CD14-positive monocyte (primary cell): ENCODE data around the gene FAM234A. TPM values are rescaled to one million over a fixed set of nuclear protein-coding genes. Genes with fewer than 3 reads are reported as not detected.

Experiments
- DNase-seq, 3 donors: peaks; one replicate each; pipeline ENCODE4 v3.0.0-alpha.2; 2011 to 2022
- H2AFZ ChIP-seq: 2 replicates; pipeline ENCODE4 v1.6.0; 2012; ENCODE audit warnings: mild to moderate bottlenecking, low read depth, low read length, inconsistent platforms; ENCODE audit not compliant: insufficient read depth, poor library complexity, severe bottlenecking
- H3K27ac ChIP-seq, 2 donors: 1 replicate in 1 of 2; 2 replicates in 1 of 2; pipeline ENCODE4 v1.5.1; 2012 to 2013; ENCODE audit warnings: low read length in 2 of 2, control low read depth in 1 of 2, inconsistent platforms in 1 of 2, low read depth in 1 of 2, mild to moderate bottlenecking in 1 of 2
- H3K27me3 ChIP-seq, 2 donors: one replicate each; pipeline versions ENCODE4 v1.6.0 to v1.6.1; 2011 to 2013; ENCODE audit warnings: low read length in 2 of 2; ENCODE audit not compliant: control insufficient read depth in 2 of 2, insufficient read depth in 2 of 2
- H3K36me3 ChIP-seq, 2 donors: replicated peaks in 1 of 2; 1 replicate in 1 of 2; 2 replicates in 1 of 2; pipeline versions ENCODE4 v1.5.1 to v1.6.1; 2012 to 2013; ENCODE audit warnings: low read length in 2 of 2, control low read depth in 1 of 2, inconsistent platforms in 1 of 2, mild to moderate bottlenecking in 1 of 2; ENCODE audit not compliant: insufficient read depth in 2 of 2, control insufficient read depth in 1 of 2
- H3K4me1 ChIP-seq, 2 donors: 1 replicate in 1 of 2; 2 replicates in 1 of 2; pipeline versions ENCODE4 v1.5.1 to v1.6.1; 2012 to 2013; ENCODE audit warnings: low read length in 2 of 2, control low read depth in 1 of 2, inconsistent platforms in 1 of 2, mild to moderate bottlenecking in 1 of 2, moderate library complexity in 1 of 2; ENCODE audit not compliant: insufficient read depth in 2 of 2, control insufficient read depth in 1 of 2
- H3K4me2 ChIP-seq: replicated peaks from 2 replicates; pipeline ENCODE3; 2012; ENCODE audit warnings: low read length, moderate library complexity, mild to moderate bottlenecking; ENCODE audit not compliant: poor library complexity, severe bottlenecking; ENCODE audit errors: extremely low read depth
- H3K4me3 ChIP-seq, 3 experiments: fragments of 200-600 bp in 1 of 3; sonication (generic) in 1 of 3; replicated peaks in 1 of 3; 1 replicate in 2 of 3; 2 replicates in 1 of 3; pipeline ENCODE4 v1.5.1; 2011 to 2013; ENCODE audit warnings: low read length in 3 of 3, mild to moderate bottlenecking in 3 of 3, control low read depth in 2 of 3, low read depth in 2 of 3, inconsistent platforms in 1 of 3, moderate library complexity in 1 of 3
- H3K79me2 ChIP-seq: 2 replicates; pipeline ENCODE4 v1.6.0; 2012; ENCODE audit warnings: mild to moderate bottlenecking, control low read depth, inconsistent platforms, low read length, moderate library complexity; ENCODE audit not compliant: insufficient read depth
- H3K9ac ChIP-seq: 2 replicates; pipeline ENCODE4 v1.6.0; 2017; ENCODE audit warnings: low read length, mild to moderate bottlenecking; ENCODE audit not compliant: insufficient read depth, poor library complexity, severe bottlenecking
- H3K9me3 ChIP-seq, 2 donors: replicated peaks in 1 of 2; 1 replicate in 1 of 2; 2 replicates in 1 of 2; pipeline versions ENCODE4 v1.5.1 to v1.6.1; 2012 to 2013; ENCODE audit warnings: low read length in 2 of 2, control low read depth in 1 of 2; ENCODE audit not compliant: control insufficient read depth in 1 of 2, insufficient read depth in 1 of 2
- H4K20me1 ChIP-seq: 2 replicates; pipeline ENCODE4 v1.6.0; 2012; ENCODE audit warnings: mild to moderate bottlenecking, low read length, control low read depth, moderate library complexity; ENCODE audit not compliant: insufficient read depth
- H3K27ac Mint-ChIP-seq, 7 donors: one replicate each; pipeline ENCODE4 v1.8.0; 2020; ENCODE audit warnings: mild to moderate bottlenecking in 7 of 7, mixed read lengths in 7 of 7, moderate library complexity in 6 of 7, inconsistent platforms in 2 of 7
- H3K27me3 Mint-ChIP-seq, 3 donors: one replicate each; pipeline ENCODE4 v1.8.0; 2021 to 2022; ENCODE audit warnings: low read depth in 3 of 3, mild to moderate bottlenecking in 3 of 3, mixed read lengths in 3 of 3, moderate library complexity in 3 of 3, inconsistent platforms in 1 of 3
- H3K36me3 Mint-ChIP-seq, 2 donors: one replicate each; pipeline ENCODE4 v1.8.0; 2020; ENCODE audit warnings: mixed read lengths in 2 of 2, inconsistent platforms in 1 of 2, mild to moderate bottlenecking in 1 of 2
- H3K4me1 Mint-ChIP-seq: one replicate; pipeline ENCODE4 v1.8.0; 2020; ENCODE audit warnings: mild to moderate bottlenecking, mixed read lengths
- H3K4me3 Mint-ChIP-seq, 2 donors: one replicate each; pipeline ENCODE4 v1.8.0; 2020; ENCODE audit warnings: mild to moderate bottlenecking in 2 of 2, mixed read lengths in 2 of 2, moderate library complexity in 1 of 2
- H3K9me3 Mint-ChIP-seq, 7 donors: one replicate each; pipeline ENCODE4 v1.8.0; 2020 to 2022; ENCODE audit warnings: mixed read lengths in 7 of 7, mild to moderate bottlenecking in 6 of 7, moderate library complexity in 6 of 7, inconsistent platforms in 2 of 7
- WGBS: methylation state at CpG from one replicate; pipeline ENCODE4 v1.1.5; 2013; ENCODE audit warnings: missing lambda C conversion rate; ENCODE audit not compliant: insufficient coverage; 5-methylcytosine and 5-hydroxymethylcytosine counted together
- intact Hi-C, 2 donors: fragments of 100-400 bp; cut with micrococcal nuclease; formaldehyde crosslinking; loops; one replicate each; pipeline versions ENCODE4 v1.15.0 to v1.15.1; 2023
- polyA plus RNA-seq, 3 donors: library from polyadenylated mRNA; depleted of rRNA in 1 of 3; unstranded in 2 of 3; stranded (reverse) in 1 of 3; fragments of 300-500 nt in 2 of 3; fragments of >200 nt in 1 of 3; fragmentation: Illumina TruSeq in 2 of 3; gene quantifications; 1 replicate in 2 of 3; 2 replicates in 1 of 3; pipeline ENCODE4 v1.2.3, GENCODE V29; 2012 to 2021
- TF ChIP-seq, protein P1 (sequence below): fragments of 200-600 bp; IDR thresholded peaks from one replicate; pipeline ENCODE4 v1.8.0; 2022; ENCODE audit warnings: antibody characterized with exemption, mild to moderate bottlenecking

Gene FAM234A
- polyA plus RNA-seq, 3 donors, result 22.5 to 40.4 (median 25.1) TPM

DNA sequence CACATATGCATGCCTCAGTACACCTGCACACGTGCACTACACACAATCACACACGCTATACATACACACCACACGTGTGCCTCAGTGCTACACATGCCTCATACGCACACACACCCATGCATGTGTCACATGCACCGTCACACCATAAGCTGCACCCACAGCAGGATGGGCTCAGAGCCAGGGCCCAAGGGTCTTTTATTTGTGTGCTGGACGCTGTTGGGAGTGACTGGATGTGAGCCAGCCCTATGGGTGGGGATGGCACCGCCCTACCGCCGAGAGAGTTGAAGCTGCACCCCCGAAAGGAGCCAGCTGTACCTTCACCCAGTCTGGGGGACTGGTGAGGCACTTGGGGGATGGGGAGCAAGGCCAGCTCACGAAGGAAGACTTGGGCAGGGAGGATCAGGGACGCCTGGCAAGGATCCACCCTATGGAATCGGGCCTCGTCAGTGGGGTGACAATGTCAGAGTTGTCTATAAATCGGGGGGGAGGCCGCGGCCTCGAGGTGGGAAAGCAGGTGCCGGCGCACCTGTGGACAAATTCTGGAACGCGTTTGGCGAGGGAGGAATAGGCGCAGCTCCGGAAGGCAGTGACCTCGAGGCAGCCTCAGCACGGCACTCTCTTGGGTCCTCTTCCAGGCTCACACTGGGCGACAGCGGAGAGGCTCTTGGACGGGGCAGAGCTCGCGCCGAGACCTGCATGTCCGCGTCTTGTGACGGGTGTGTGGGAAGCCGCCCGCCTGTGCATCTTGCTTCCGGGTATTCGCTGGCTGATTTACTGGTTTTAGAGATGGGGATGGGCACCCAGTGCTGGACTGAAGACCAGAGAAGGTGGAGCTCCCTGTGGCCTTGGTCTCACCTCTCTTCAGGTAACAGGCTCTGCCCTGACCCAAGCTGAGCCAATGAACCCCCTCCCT, 33.8 kb downstream of the FAM234A start:
- DNase-seq, result no peak
- Histone ChIP-seq H3K4me2 (no peak overlapping the region), H3K4me1 (no peaks in the 10 kb centered on the region), H4K20me1 (no peaks in the 10 kb centered on the region), H3K79me2 (no peaks in the 10 kb centered on the region), H3K9me3 (no peaks in the 10 kb centered on the region), H3K4me3 (no peak overlapping the region), H3K27me3 (no peaks in the 10 kb centered on the region), H3K36me3 (peaks cover 14 to 17% of the 10 kb centered on the region in 2 donors), H2AFZ (no peak overlapping the region), H3K27ac (no peak overlapping the region), H3K9ac (no peak overlapping the region)
- Mint-ChIP-seq H3K4me1 (no peaks in the 10 kb centered on the region), H3K36me3 (peaks cover 11 to 17% of the 10 kb centered on the region in 2 donors), H3K4me3 (no peak overlapping the region), H3K9me3 (peaks cover 0 to 2% (median 0%) of the 10 kb centered on the region in 7 donors), H3K27me3 (peaks cover 1 to 8% (median 3%) of the 10 kb centered on the region in 3 donors), H3K27ac (peak overlapping the region in 1 of 7 donors; percentile 39)
- intact Hi-C loops, result no loop called here
- TF ChIP-seq, protein P1, sequence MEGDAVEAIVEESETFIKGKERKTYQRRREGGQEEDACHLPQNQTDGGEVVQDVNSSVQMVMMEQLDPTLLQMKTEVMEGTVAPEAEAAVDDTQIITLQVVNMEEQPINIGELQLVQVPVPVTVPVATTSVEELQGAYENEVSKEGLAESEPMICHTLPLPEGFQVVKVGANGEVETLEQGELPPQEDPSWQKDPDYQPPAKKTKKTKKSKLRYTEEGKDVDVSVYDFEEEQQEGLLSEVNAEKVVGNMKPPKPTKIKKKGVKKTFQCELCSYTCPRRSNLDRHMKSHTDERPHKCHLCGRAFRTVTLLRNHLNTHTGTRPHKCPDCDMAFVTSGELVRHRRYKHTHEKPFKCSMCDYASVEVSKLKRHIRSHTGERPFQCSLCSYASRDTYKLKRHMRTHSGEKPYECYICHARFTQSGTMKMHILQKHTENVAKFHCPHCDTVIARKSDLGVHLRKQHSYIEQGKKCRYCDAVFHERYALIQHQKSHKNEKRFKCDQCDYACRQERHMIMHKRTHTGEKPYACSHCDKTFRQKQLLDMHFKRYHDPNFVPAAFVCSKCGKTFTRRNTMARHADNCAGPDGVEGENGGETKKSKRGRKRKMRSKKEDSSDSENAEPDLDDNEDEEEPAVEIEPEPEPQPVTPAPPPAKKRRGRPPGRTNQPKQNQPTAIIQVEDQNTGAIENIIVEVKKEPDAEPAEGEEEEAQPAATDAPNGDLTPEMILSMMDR, result no peak
- WGBS, result 90% methylated on average over 32 of the region's 40 CpGs

GRCh38 chr16:269061-269796, 34.6 kb downstream of the FAM234A start:
- no peak overlapping the region for H2AFZ ChIP-seq
- no peak overlapping the region for H3K27ac Mint-ChIP-seq
- no peaks in the 10 kb centered on the region for H3K9me3 ChIP-seq
- no peak overlapping the region for H3K4me3 ChIP-seq
- no peaks in the 10 kb centered on the region for H4K20me1 ChIP-seq
- WGBS, result 95% methylated on average over 18 of the region's 24 CpGs
- H3K9ac ChIP-seq, result no peak overlapping the region
- H3K4me2 ChIP-seq, result no peak overlapping the region
- peaks cover 0 to 3% of the 10 kb centered on the region in 2 donors for H3K27me3 ChIP-seq
- peaks cover 1 to 12% (median 6%) of the 10 kb centered on the region in 3 donors for H3K27me3 Mint-ChIP-seq
- no peak for DNase-seq
- no peak overlapping the region for H3K27ac ChIP-seq
- peaks cover 0 to 2% (median 0%) of the 10 kb centered on the region in 7 donors for H3K9me3 Mint-ChIP-seq
- no peaks in the 10 kb centered on the region for H3K79me2 ChIP-seq
- no peak overlapping the region for H3K4me3 Mint-ChIP-seq
- H3K36me3 Mint-ChIP-seq, result peaks cover 4 to 9% of the 10 kb centered on the region in 2 donors
- peaks cover 10 to 11% of the 10 kb centered on the region in 2 donors for H3K36me3 ChIP-seq
- TF ChIP-seq, protein P1, result no peak
- intact Hi-C loops, result no loop called here
- no peaks in the 10 kb centered on the region for H3K4me1 Mint-ChIP-seq
- no peaks in the 10 kb centered on the region for H3K4me1 ChIP-seq
